Panc1 (cell line): Measurements from ENCODE around the gene CCDC73. TPM values are rescaled to one million over a fixed set of nuclear protein-coding genes. Genes with fewer than 3 reads are reported as not detected.
A peak's percentile ranks its signal among the peaks of the same experiment; 100 is the strongest.

ENCODE experiments used
- ATAC-seq: fragments of 200-7000 bp; cut with Tn5 transposase; 2 replicates; pipeline ENCODE4 v1.9.1; 2020; ENCODE audit warnings: mild to moderate bottlenecking, moderate library complexity
- BruUV-seq: library from RNA; stranded (reverse); fragments of 400-500 nt; replicated peaks from 2 replicates; lab custom pipeline; 2021; lab: Mats Ljungman, UMichigan
- CTCF ChIA-PET: fragments of 300-600 bp; sonication (Branson Sonifier 250); formaldehyde crosslinking; loops from one replicate; lab custom pipeline; 2022; ENCODE audit warnings: antibody characterized with exemption; lab: Charles Lee
- POLR2A ChIA-PET: fragments of 300-600 bp; sonication (Branson Sonifier 250); formaldehyde crosslinking; loops from one replicate; lab custom pipeline; 2022; ENCODE audit warnings: antibody characterized with exemption; lab: Charles Lee
- DNase-seq: peaks from one replicate; pipeline ENCODE4 v3.0.0-alpha.2; 2010; ENCODE audit warnings: low read depth, low spot score
- H3K27ac ChIP-seq: 2 replicates; pipeline ENCODE4 v1.5.1; 2011; ENCODE audit warnings: mild to moderate bottlenecking, low read length, inconsistent platforms
- H3K27me3 ChIP-seq: fragments of 200-500 bp; sonication (Bioruptor generic); 2 replicates; pipeline ENCODE4 v1.6.0; 2014; ENCODE audit warnings: low read length, inconsistent platforms; ENCODE audit not compliant: control insufficient read depth, insufficient read depth
- H3K36me3 ChIP-seq: fragments of 200-500 bp; sonication (Bioruptor generic); 2 replicates; pipeline ENCODE4 v1.5.1; 2014; ENCODE audit warnings: inconsistent platforms, mild to moderate bottlenecking, low read length, moderate library complexity; ENCODE audit not compliant: control insufficient read depth, insufficient read depth
- H3K4me1 ChIP-seq: 2 replicates; pipeline ENCODE4 v1.5.1; 2011; ENCODE audit warnings: inconsistent platforms, mild to moderate bottlenecking, low read length, moderate library complexity; ENCODE audit not compliant: control insufficient read depth, insufficient read depth
- H3K4me3 ChIP-seq, 2 experiments: 2 replicates each; pipeline ENCODE4 v1.5.1; 2011 to 2012; ENCODE audit warnings: low read depth in 2 of 2, low read length in 2 of 2, mild to moderate bottlenecking in 2 of 2, inconsistent platforms in 1 of 2, moderate library complexity in 1 of 2
- H3K9me3 ChIP-seq: fragments of 200-500 bp; sonication (Bioruptor generic); 2 replicates; pipeline ENCODE4 v1.5.1; 2014; ENCODE audit warnings: low read depth, mild to moderate bottlenecking, inconsistent platforms, low read length, moderate library complexity; ENCODE audit not compliant: control insufficient read depth, insufficient read depth
- POLR2AphosphoS5 ChIP-seq: IDR thresholded peaks from 2 replicates; pipeline ENCODE4 v1.6.1; 2012; ENCODE audit warnings: mild to moderate bottlenecking, low read depth, low read length, moderate library complexity
- SIN3A ChIP-seq: IDR thresholded peaks from 2 replicates; pipeline ENCODE4 v1.6.1; 2012; ENCODE audit warnings: low read depth, mild to moderate bottlenecking, low read length, moderate library complexity, borderline replicate concordance; ENCODE audit not compliant: insufficient read depth
- TCF7L2 ChIP-seq: IDR thresholded peaks from 2 replicates; pipeline ENCODE4 v1.6.1; 2011; ENCODE audit warnings: mild to moderate bottlenecking, low read depth, low read length, inconsistent platforms
- in situ Hi-C: cut with HindIII; loops from 2 replicates; pipeline ENCODE4 v1.10.0; 2016; ENCODE audit warnings: low sequenced_read_pairs, low pct_unique_long_range_greater_than_20kb
- intact Hi-C: fragments of 100-400 bp; cut with micrococcal nuclease; formaldehyde crosslinking; loops from one replicate; pipeline ENCODE4 v1.10.0; 2022; ENCODE audit not compliant: unreplicated experiment
- total RNA-seq: library from RNA; stranded (reverse); gene quantifications from one replicate; pipeline ENCODE4 v1.2.1, GENCODE V29; 2021; ENCODE audit not compliant: unreplicated experiment
- TF ChIP-seq, protein P1 (sequence below): fragments of 450-650 bp; IDR thresholded peaks from 2 replicates; pipeline ENCODE4 v1.5.1; 2017; ENCODE audit warnings: mild to moderate bottlenecking
- TF ChIP-seq, protein P2 (sequence below), 2 experiments: IDR thresholded peaks; 2 replicates each; pipeline ENCODE4 v1.6.1; 2011 to 2012; ENCODE audit warnings: low read depth in 2 of 2, control low read depth in 1 of 2, low read length in 1 of 2, mild to moderate bottlenecking in 1 of 2, moderate library complexity in 1 of 2; ENCODE audit not compliant: insufficient read depth in 1 of 2

CCDC73 gene
- total RNA-seq, 1 experiment from 2014 or later, result not detected

DNA sequence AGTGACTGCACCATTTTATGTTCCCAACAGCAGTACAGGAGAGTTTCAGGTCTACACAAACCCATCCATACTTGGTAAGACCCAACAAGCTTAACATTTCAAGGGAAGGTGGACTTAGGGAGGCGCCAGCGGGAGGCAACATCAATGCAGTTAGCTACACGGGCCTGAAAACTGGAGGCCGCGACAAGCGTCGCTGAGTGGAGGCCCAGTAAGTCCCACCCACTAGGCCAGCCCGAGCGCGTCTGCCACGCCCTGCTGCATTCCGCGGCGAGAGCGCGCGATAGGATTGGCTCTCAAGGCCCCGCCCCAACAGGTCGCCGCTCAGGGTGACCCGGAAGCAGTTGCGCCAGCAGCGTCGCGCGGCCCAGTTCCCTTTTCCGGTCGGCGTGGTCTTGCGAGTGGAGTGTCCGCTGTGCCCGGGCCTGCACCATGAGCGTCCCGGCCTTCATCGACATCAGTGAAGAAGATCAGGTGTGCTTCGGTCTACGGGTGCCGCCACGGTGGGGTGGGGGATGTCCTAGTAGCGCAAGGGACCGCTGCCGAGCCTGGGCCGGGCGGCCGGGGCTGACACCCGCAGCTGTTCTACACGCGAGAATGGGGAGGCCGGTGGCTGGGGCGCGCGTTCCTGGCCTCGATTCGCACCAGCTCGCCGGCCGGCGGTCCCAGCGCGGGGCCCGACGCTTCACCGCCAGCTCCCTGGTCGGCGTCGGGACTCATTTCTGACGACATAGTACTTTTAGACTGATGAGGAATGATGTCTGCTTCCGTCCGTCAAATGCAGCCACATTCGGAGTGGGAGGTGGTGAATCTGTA, 210.8 kb downstream of the CCDC73 start, which contains the start of gene EIF3M:
EIF3M (plus strand) TSS at position 373 of the 813 bp plus-strand sequence; CDS start at position 430, 57 bp downstream.
- Histone ChIP-seq H3K27ac (peak within 1 kb of the TSS; percentile 98), H3K27me3 (no peaks in the 10 kb centered on the region), H3K4me3 (peak within 1 kb of the TSS; percentile 92 to 93), H3K36me3 (peaks cover 13% of the 10 kb centered on the region), H3K4me1 (peaks cover 20% of the 10 kb centered on the region), H3K9me3 (no peaks in the 10 kb centered on the region)
- DNase-seq, result peak; percentile 82
- CTCF ChIA-PET, result interaction anchor here (0.6 kb wide), 1 partner anchor 274 kb away, joined by 3 read pairs; no protein-coding TSS in a partner anchor
- BruUV-seq, result no TSS peak
- intact Hi-C loops (loop anchor here (2.0 kb wide), 1 partner anchor 149 kb away; the partner anchor contains the start of gene WT1), in situ Hi-C loops (no loop called here)
- ATAC-seq, result peak; percentile 100
- TF ChIP-seq POLR2AphosphoS5, result peak; percentile 82
- TF ChIP-seq, protein P1, sequence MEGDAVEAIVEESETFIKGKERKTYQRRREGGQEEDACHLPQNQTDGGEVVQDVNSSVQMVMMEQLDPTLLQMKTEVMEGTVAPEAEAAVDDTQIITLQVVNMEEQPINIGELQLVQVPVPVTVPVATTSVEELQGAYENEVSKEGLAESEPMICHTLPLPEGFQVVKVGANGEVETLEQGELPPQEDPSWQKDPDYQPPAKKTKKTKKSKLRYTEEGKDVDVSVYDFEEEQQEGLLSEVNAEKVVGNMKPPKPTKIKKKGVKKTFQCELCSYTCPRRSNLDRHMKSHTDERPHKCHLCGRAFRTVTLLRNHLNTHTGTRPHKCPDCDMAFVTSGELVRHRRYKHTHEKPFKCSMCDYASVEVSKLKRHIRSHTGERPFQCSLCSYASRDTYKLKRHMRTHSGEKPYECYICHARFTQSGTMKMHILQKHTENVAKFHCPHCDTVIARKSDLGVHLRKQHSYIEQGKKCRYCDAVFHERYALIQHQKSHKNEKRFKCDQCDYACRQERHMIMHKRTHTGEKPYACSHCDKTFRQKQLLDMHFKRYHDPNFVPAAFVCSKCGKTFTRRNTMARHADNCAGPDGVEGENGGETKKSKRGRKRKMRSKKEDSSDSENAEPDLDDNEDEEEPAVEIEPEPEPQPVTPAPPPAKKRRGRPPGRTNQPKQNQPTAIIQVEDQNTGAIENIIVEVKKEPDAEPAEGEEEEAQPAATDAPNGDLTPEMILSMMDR, result no peak
- POLR2A ChIA-PET, result interaction anchor here (0.6 kb wide), 1 partner anchor 1089 kb away, joined by 5 read pairs; no protein-coding TSS in a partner anchor

DNA sequence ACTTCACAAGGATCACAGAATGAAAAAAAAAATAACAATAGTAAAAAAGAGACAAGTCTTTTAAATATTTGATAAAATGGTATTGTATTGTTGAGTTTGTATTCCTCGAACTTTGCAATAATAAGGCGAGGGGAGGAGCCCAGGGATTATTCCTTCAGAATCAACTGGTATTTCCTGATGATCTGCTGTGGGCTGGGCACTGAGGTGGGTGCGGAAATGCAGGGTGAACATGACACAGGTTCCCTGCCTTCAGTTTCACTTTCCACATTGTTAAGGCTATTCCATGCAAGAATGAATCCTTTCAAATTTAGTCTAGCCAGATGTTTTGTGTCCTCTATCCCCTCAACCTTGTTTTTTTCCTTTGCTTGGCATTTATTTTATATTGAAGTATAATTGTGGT, 212.9 kb downstream of the CCDC73 start:
- Histone ChIP-seq H3K9me3 (no peaks in the 10 kb centered on the region), H3K4me3 (no peak overlapping the region), H3K27ac (no peak overlapping the region), H3K4me1 (peaks cover 16% of the 10 kb centered on the region), H3K36me3 (peaks cover 3% of the 10 kb centered on the region), H3K27me3 (no peaks in the 10 kb centered on the region)
- no peak for ATAC-seq
- CTCF ChIA-PET, result no interaction called here
- intact Hi-C loops (no loop called here), in situ Hi-C loops (no loop called here)
- DNase-seq, result no peak
- POLR2A ChIA-PET, result no interaction called here
- BruUV-seq, result no TSS peak
- no peak for TF ChIP-seq TCF7L2
- no peak for TF ChIP-seq SIN3A
- TF ChIP-seq, protein P2, sequence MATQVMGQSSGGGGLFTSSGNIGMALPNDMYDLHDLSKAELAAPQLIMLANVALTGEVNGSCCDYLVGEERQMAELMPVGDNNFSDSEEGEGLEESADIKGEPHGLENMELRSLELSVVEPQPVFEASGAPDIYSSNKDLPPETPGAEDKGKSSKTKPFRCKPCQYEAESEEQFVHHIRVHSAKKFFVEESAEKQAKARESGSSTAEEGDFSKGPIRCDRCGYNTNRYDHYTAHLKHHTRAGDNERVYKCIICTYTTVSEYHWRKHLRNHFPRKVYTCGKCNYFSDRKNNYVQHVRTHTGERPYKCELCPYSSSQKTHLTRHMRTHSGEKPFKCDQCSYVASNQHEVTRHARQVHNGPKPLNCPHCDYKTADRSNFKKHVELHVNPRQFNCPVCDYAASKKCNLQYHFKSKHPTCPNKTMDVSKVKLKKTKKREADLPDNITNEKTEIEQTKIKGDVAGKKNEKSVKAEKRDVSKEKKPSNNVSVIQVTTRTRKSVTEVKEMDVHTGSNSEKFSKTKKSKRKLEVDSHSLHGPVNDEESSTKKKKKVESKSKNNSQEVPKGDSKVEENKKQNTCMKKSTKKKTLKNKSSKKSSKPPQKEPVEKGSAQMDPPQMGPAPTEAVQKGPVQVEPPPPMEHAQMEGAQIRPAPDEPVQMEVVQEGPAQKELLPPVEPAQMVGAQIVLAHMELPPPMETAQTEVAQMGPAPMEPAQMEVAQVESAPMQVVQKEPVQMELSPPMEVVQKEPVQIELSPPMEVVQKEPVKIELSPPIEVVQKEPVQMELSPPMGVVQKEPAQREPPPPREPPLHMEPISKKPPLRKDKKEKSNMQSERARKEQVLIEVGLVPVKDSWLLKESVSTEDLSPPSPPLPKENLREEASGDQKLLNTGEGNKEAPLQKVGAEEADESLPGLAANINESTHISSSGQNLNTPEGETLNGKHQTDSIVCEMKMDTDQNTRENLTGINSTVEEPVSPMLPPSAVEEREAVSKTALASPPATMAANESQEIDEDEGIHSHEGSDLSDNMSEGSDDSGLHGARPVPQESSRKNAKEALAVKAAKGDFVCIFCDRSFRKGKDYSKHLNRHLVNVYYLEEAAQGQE (IDR thresholded peaks at IDR 0.05; ENCODE audit: insufficient read depth in 1 of 2, low read depth in 2 of 2, low read length in 1 of 2), result no peak
- TF ChIP-seq, protein P1, result no peak
- TF ChIP-seq POLR2AphosphoS5, result no peak
